Colonic mucosa (tissue), 4 donors: ENCODE data around the gene RFWD3. TPM values are rescaled to one million over a fixed set of nuclear protein-coding genes. Genes with fewer than 3 reads are reported as not detected.

ENCODE experiments used
- DNase-seq: peaks from one replicate; pipeline ENCODE4 v3.0.0-alpha.2; 2020
- H3K27ac ChIP-seq: fragments of 200-600 bp; one replicate; pipeline ENCODE4 v1.8.0; 2021
- H3K27me3 ChIP-seq: fragments of 200-600 bp; one replicate; pipeline ENCODE4 v1.8.0; 2021
- H3K36me3 ChIP-seq: fragments of 200-600 bp; one replicate; pipeline ENCODE4 v1.8.0; 2021
- H3K4me1 ChIP-seq: fragments of 200-600 bp; one replicate; pipeline ENCODE4 v1.8.0; 2021; ENCODE audit warnings: mild to moderate bottlenecking
- H3K4me3 ChIP-seq: fragments of 200-600 bp; one replicate; pipeline ENCODE4 v1.8.0; 2021
- H3K9ac ChIP-seq, 2 donors: one replicate each; pipeline ENCODE4 v1.7.0; 2013; ENCODE audit warnings: control low read depth in 2 of 2, low read depth in 2 of 2, low read length in 2 of 2
- H3K9me3 ChIP-seq: fragments of 200-600 bp; one replicate; pipeline ENCODE4 v1.8.0; 2021
- CTCF ChIP-seq: fragments of 200-600 bp; IDR thresholded peaks from one replicate; pipeline ENCODE4 v1.8.0; 2022; ENCODE audit warnings: antibody characterized with exemption, mild to moderate bottlenecking
- intact Hi-C: fragments of 100-400 bp; cut with DNase I; formaldehyde crosslinking; loops from one replicate; pipeline ENCODE4 v1.14.1; 2022
- total RNA-seq, 2 donors: library from RNA; stranded (reverse); fragmentation: NEBNext Ultra II Directional in 1 of 2; extraction: Animal tissue kit (Norgen Biotek cat#: 25700) in 1 of 2; gene quantifications; one replicate each; pipeline ENCODE4 v1.2.1, GENCODE V29; 2021
- donor health status: healthy.
- donor health status: DM: no; HTN: no; CAD: no.
- donor health status: DM: no; HTN: no; CAD: no.

Gene RFWD3
- total RNA-seq, 2 donors from 2014 or later = 23.2 to 45.7 TPM

DNA sequence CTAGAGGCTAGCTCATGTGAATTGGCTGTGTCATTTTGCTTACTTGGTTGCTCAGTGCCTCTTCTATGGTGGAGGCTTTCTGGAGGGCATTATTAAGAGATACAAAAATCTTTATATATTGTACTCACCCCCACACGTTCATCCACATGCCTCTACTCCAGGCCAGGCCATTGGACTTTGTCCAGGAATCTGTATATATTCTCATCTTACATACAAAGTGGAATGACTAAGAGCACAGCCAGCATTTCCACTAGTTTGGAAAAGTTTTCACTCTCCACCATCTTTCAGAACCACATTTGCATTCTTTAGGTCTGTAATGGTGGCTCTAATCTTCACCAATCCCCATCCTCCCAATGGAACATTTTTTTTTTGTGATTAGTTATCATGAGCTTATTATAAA, 55.0 kb downstream of the RFWD3 start:
- Histone ChIP-seq H3K27me3 (no peaks in the 10 kb centered on the region), H3K27ac (no peak overlapping the region), H3K9me3 (no peaks in the 10 kb centered on the region), H3K9ac (no peak overlapping the region), H3K4me1 (no peaks in the 10 kb centered on the region), H3K4me3 (no peak overlapping the region), H3K36me3 (no peaks in the 10 kb centered on the region)
- TF ChIP-seq CTCF = no peak
- intact Hi-C loops = no loop called here
- no peak for DNase-seq

GRCh38 chr16:74608944-74609343, 57.7 kb downstream of the RFWD3 start:
- no peak for DNase-seq
- no peak for TF ChIP-seq CTCF
- H3K27me3 ChIP-seq = no peaks in the 10 kb centered on the region
- no peaks in the 10 kb centered on the region for H3K9me3 ChIP-seq
- H3K36me3 ChIP-seq = no peaks in the 10 kb centered on the region
- intact Hi-C loops = no loop called here
- H3K4me3 ChIP-seq = no peak overlapping the region
- H3K4me1 ChIP-seq = peaks cover 7% of the 10 kb centered on the region
- H3K27ac ChIP-seq = no peak overlapping the region
- no peak overlapping the region for H3K9ac ChIP-seq

DNA sequence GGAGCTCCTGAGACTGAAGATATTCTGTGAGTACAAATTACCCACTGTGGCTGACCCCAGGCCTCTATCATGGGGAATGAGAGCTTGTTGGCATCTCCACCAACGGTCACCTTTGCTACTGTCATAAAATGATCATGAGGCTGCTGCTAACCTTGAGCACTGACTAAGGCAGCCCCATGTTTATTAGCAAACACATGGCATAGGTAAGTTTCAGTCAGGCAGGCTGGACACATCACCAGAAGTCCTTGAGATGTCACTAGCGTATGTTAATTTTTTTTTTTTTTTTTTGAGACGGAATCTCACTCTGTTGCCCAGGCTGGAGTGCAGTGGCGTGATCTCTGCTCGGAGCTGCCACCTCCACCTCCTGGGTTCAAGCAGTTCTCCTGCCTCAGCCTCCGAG, 58.3 kb downstream of the RFWD3 start:
- TF ChIP-seq CTCF = no peak
- no peaks in the 10 kb centered on the region for H3K27me3 ChIP-seq
- H3K4me3 ChIP-seq = no peak overlapping the region
- intact Hi-C loops = no loop called here
- H3K36me3 ChIP-seq = no peaks in the 10 kb centered on the region
- H3K27ac ChIP-seq = no peak overlapping the region
- H3K9me3 ChIP-seq = no peaks in the 10 kb centered on the region
- H3K4me1 ChIP-seq = peaks cover 7% of the 10 kb centered on the region
- DNase-seq = no peak
- H3K9ac ChIP-seq = no peak overlapping the region

DNA sequence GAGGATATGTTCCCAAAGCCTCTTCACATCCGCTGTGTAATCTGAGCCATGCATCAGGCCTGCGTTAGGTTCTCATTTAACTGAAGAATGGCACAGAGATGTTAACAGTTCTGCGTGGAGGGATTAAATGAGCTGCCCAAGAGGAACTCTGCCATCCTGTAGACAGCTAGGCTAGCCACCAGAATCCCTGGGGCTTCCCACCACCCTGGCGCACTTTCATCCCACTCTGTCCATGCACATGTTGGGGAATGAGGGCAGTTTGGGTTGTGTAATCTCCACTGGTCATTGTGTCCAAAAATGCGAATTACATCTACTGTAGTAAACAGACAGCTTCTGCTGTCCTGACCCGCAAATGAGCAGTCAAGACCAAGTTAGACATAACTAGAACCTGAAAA, 58.7 kb downstream of the RFWD3 start:
- no peak overlapping the region for H3K4me3 ChIP-seq
- DNase-seq = peak; percentile 23
- intact Hi-C loops = no loop called here
- H3K27ac ChIP-seq = no peak overlapping the region
- no peaks in the 10 kb centered on the region for H3K36me3 ChIP-seq
- no peak for TF ChIP-seq CTCF
- H3K4me1 ChIP-seq = peaks cover 7% of the 10 kb centered on the region
- peak overlapping the region in 1 of 2 donors; percentile 92 for H3K9ac ChIP-seq
- H3K9me3 ChIP-seq = no peaks in the 10 kb centered on the region
- H3K27me3 ChIP-seq = no peaks in the 10 kb centered on the region

- no peak for DNase-seq
- intact Hi-C loops = no loop called here
- H3K27me3 ChIP-seq = no peaks in the 10 kb centered on the region
- H3K4me1 ChIP-seq = peaks cover 7% of the 10 kb centered on the region
- TF ChIP-seq CTCF = no peak
- peak overlapping the region; percentile 94 for H3K4me3 ChIP-seq
- peak overlapping the region; percentile 51 to 92 for H3K9ac ChIP-seq
- H3K9me3 ChIP-seq = no peaks in the 10 kb centered on the region
- H3K27ac ChIP-seq = peak overlapping the region; percentile 97
- no peaks in the 10 kb centered on the region for H3K36me3 ChIP-seq
Observed at GRCh38 chr16:74607310-74607961, 59.2 kb downstream of the RFWD3 start.
